Measurements from ENCODE around the gene CXCL3. TPM values are rescaled to one million over a fixed set of nuclear protein-coding genes. Genes with fewer than 3 reads are reported as not detected.

Gene CXCL3
- total and polyA plus RNA-seq, 10 of the 15 experiments (the other 5 are each of a cell fraction or from before 2014, with no cell fraction given) = not detected

DNA sequence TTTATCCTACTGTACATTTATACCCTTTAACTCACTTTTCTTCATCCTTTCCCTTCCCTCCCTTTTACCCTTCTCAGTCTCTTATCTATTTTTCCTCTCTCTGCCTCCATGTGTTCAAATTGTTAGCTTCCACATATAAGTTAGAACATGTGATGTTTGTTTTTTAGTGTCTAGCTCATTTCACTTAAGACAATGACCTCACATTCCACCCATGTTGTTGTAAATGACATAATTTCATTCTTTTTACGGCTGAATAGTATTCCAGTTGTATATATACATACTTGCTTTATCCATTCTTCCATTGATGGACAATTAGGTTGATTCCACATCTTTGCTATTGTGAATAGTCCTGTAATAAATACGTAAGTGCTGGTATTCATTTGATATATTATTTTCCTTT lies 7.3 kb upstream of the CXCL3 start:
- Histone ChIP-seq H3K4me3 (no peak overlapping the region), H3K4me2 (ENCODE audit: control insufficient read depth, insufficient read depth) (no peak overlapping the region), H3K9me3 (replicated peaks; ENCODE audit: control insufficient read depth, insufficient read depth, low read length) (no peaks in the 10 kb centered on the region), H4K20me1 (ENCODE audit: control insufficient read depth, insufficient read depth) (no peaks in the 10 kb centered on the region), H2AFZ (ENCODE audit: control insufficient read depth, low read depth, low read length) (no peak overlapping the region), H3K9ac (ENCODE audit: control insufficient read depth, insufficient read depth, low read length) (no peak overlapping the region), H3K4me1 (ENCODE audit: control insufficient read depth, insufficient read depth, low read length) (no peaks in the 10 kb centered on the region), H3K79me2 (ENCODE audit: control insufficient read depth, insufficient read depth, low read length) (no peaks in the 10 kb centered on the region), H3K36me3 (ENCODE audit: control insufficient read depth in 2 of 2, insufficient read depth in 2 of 2, low read length in 1 of 2) (no peaks in the 10 kb centered on the region), H3K27me3 (replicated peaks in 1 of 2; ENCODE audit: control insufficient read depth in 2 of 2, insufficient read depth in 2 of 2, low read length in 1 of 2) (no peaks in the 10 kb centered on the region), H3K27ac (ENCODE audit: control insufficient read depth, insufficient read depth) (no peak overlapping the region)
- POLR2A ChIA-PET = no interaction called here
- no peak for FAIRE-seq
- no peak for ATAC-seq
- in situ Hi-C loops (cut with MboI) (no loop called here), intact Hi-C loops (cut with micrococcal nuclease; ENCODE audit: unreplicated experiment) (no loop called here)
- BruUV-seq (replicated peaks) = no TSS peak
- 17% methylated on average over 2 of the region's 2 CpGs for WGBS (ENCODE audit: insufficient coverage, insufficient replicate concordance, low lambda C conversion rate, missing lambda C conversion rate)
- CTCF ChIA-PET = no interaction called here
- no peak for DNase-seq (ENCODE audit: low read depth, low spot score)
- SMC1A ChIA-PET (ENCODE audit: uncharacterized antibody, unreplicated experiment) = no interaction called here
- RAD21 ChIA-PET (ENCODE audit: unreplicated experiment) = no interaction called here
- TF ChIP-seq, protein P1, sequence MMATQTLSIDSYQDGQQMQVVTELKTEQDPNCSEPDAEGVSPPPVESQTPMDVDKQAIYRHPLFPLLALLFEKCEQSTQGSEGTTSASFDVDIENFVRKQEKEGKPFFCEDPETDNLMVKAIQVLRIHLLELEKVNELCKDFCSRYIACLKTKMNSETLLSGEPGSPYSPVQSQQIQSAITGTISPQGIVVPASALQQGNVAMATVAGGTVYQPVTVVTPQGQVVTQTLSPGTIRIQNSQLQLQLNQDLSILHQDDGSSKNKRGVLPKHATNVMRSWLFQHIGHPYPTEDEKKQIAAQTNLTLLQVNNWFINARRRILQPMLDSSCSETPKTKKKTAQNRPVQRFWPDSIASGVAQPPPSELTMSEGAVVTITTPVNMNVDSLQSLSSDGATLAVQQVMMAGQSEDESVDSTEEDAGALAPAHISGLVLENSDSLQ (IDR thresholded peaks at IDR 0.05) = no peak
- TF ChIP-seq, protein P2, sequence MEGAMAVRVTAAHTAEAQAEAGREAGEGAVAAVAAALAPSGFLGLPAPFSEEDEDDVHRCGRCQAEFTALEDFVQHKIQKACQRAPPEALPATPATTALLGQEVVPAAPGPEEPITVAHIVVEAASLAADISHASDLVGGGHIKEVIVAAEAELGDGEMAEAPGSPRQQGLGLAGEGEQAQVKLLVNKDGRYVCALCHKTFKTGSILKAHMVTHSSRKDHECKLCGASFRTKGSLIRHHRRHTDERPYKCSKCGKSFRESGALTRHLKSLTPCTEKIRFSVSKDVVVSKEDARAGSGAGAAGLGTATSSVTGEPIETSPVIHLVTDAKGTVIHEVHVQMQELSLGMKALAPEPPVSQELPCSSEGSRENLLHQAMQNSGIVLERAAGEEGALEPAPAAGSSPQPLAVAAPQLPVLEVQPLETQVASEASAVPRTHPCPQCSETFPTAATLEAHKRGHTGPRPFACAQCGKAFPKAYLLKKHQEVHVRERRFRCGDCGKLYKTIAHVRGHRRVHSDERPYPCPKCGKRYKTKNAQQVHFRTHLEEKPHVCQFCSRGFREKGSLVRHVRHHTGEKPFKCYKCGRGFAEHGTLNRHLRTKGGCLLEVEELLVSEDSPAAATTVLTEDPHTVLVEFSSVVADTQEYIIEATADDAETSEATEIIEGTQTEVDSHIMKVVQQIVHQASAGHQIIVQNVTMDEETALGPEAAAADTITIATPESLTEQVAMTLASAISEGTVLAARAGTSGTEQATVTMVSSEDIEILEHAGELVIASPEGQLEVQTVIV (IDR thresholded peaks at IDR 0.05; ENCODE audit: borderline replicate concordance, partially characterized antibody) = no peak
- TF ChIP-seq EED (IDR thresholded peaks at IDR 0.05; ENCODE audit: low read depth) (no peak), CHD2 (IDR thresholded peaks at IDR 0.05; ENCODE audit: borderline replicate concordance, low read depth, low read length) (no peak), NFIC (IDR thresholded peaks at IDR 0.05; ENCODE audit: low read depth, low read length) (no peak), SMC3 (IDR thresholded peaks at IDR 0.05; ENCODE audit: borderline replicate concordance, low read length) (no peak), IKZF1 (conservative IDR thresholded peaks at IDR 0.05) (no peak), HDAC6 (IDR thresholded peaks at IDR 0.05; ENCODE audit: unreplicated experiment) (no peak), ZNF217 (IDR thresholded peaks at IDR 0.05) (no peak)
- TF ChIP-seq, protein P3, sequence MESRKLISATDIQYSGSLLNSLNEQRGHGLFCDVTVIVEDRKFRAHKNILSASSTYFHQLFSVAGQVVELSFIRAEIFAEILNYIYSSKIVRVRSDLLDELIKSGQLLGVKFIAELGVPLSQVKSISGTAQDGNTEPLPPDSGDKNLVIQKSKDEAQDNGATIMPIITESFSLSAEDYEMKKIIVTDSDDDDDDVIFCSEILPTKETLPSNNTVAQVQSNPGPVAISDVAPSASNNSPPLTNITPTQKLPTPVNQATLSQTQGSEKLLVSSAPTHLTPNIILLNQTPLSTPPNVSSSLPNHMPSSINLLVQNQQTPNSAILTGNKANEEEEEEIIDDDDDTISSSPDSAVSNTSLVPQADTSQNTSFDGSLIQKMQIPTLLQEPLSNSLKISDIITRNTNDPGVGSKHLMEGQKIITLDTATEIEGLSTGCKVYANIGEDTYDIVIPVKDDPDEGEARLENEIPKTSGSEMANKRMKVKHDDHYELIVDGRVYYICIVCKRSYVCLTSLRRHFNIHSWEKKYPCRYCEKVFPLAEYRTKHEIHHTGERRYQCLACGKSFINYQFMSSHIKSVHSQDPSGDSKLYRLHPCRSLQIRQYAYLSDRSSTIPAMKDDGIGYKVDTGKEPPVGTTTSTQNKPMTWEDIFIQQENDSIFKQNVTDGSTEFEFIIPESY (IDR thresholded peaks at IDR 0.05) = no peak
- TF ChIP-seq, protein P4, sequence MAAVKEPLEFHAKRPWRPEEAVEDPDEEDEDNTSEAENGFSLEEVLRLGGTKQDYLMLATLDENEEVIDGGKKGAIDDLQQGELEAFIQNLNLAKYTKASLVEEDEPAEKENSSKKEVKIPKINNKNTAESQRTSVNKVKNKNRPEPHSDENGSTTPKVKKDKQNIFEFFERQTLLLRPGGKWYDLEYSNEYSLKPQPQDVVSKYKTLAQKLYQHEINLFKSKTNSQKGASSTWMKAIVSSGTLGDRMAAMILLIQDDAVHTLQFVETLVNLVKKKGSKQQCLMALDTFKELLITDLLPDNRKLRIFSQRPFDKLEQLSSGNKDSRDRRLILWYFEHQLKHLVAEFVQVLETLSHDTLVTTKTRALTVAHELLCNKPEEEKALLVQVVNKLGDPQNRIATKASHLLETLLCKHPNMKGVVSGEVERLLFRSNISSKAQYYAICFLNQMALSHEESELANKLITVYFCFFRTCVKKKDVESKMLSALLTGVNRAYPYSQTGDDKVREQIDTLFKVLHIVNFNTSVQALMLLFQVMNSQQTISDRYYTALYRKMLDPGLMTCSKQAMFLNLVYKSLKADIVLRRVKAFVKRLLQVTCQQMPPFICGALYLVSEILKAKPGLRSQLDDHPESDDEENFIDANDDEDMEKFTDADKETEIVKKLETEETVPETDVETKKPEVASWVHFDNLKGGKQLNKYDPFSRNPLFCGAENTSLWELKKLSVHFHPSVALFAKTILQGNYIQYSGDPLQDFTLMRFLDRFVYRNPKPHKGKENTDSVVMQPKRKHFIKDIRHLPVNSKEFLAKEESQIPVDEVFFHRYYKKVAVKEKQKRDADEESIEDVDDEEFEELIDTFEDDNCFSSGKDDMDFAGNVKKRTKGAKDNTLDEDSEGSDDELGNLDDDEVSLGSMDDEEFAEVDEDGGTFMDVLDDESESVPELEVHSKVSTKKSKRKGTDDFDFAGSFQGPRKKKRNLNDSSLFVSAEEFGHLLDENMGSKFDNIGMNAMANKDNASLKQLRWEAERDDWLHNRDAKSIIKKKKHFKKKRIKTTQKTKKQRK (IDR thresholded peaks at IDR 0.05; ENCODE audit: low read depth, low read length) = no peak
- TF ChIP-seq, protein P5, sequence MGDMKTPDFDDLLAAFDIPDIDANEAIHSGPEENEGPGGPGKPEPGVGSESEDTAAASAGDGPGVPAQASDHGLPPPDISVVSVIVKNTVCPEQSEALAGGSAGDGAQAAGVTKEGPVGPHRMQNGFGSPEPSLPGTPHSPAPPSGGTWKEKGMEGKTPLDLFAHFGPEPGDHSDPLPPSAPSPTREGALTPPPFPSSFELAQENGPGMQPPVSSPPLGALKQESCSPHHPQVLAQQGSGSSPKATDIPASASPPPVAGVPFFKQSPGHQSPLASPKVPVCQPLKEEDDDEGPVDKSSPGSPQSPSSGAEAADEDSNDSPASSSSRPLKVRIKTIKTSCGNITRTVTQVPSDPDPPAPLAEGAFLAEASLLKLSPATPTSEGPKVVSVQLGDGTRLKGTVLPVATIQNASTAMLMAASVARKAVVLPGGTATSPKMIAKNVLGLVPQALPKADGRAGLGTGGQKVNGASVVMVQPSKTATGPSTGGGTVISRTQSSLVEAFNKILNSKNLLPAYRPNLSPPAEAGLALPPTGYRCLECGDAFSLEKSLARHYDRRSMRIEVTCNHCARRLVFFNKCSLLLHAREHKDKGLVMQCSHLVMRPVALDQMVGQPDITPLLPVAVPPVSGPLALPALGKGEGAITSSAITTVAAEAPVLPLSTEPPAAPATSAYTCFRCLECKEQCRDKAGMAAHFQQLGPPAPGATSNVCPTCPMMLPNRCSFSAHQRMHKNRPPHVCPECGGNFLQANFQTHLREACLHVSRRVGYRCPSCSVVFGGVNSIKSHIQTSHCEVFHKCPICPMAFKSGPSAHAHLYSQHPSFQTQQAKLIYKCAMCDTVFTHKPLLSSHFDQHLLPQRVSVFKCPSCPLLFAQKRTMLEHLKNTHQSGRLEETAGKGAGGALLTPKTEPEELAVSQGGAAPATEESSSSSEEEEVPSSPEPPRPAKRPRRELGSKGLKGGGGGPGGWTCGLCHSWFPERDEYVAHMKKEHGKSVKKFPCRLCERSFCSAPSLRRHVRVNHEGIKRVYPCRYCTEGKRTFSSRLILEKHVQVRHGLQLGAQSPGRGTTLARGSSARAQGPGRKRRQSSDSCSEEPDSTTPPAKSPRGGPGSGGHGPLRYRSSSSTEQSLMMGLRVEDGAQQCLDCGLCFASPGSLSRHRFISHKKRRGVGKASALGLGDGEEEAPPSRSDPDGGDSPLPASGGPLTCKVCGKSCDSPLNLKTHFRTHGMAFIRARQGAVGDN (IDR thresholded peaks at IDR 0.05) = no peak
